CD14-positive monocyte (primary cell): Measurements from ENCODE around the gene TMEM45B. TPM values are rescaled to one million over a fixed set of nuclear protein-coding genes. Genes with fewer than 3 reads are reported as not detected.

Experiments used
- DNase-seq, 3 donors: peaks; one replicate each; pipeline ENCODE4 v3.0.0-alpha.2; 2011 to 2022
- H2AFZ ChIP-seq: 2 replicates; pipeline ENCODE4 v1.6.0; 2012; ENCODE audit warnings: mild to moderate bottlenecking, low read depth, low read length, inconsistent platforms; ENCODE audit not compliant: insufficient read depth, poor library complexity, severe bottlenecking
- H3K27ac ChIP-seq, 2 donors: 1 replicate in 1 of 2; 2 replicates in 1 of 2; pipeline ENCODE4 v1.5.1; 2012 to 2013; ENCODE audit warnings: low read length in 2 of 2, control low read depth in 1 of 2, inconsistent platforms in 1 of 2, low read depth in 1 of 2, mild to moderate bottlenecking in 1 of 2
- H3K27me3 ChIP-seq, 2 donors: one replicate each; pipeline versions ENCODE4 v1.6.0 to v1.6.1; 2011 to 2013; ENCODE audit warnings: low read length in 2 of 2; ENCODE audit not compliant: control insufficient read depth in 2 of 2, insufficient read depth in 2 of 2
- H3K36me3 ChIP-seq, 2 donors: replicated peaks in 1 of 2; 1 replicate in 1 of 2; 2 replicates in 1 of 2; pipeline versions ENCODE4 v1.5.1 to v1.6.1; 2012 to 2013; ENCODE audit warnings: low read length in 2 of 2, control low read depth in 1 of 2, inconsistent platforms in 1 of 2, mild to moderate bottlenecking in 1 of 2; ENCODE audit not compliant: insufficient read depth in 2 of 2, control insufficient read depth in 1 of 2
- H3K4me1 ChIP-seq, 2 donors: 1 replicate in 1 of 2; 2 replicates in 1 of 2; pipeline versions ENCODE4 v1.5.1 to v1.6.1; 2012 to 2013; ENCODE audit warnings: low read length in 2 of 2, control low read depth in 1 of 2, inconsistent platforms in 1 of 2, mild to moderate bottlenecking in 1 of 2, moderate library complexity in 1 of 2; ENCODE audit not compliant: insufficient read depth in 2 of 2, control insufficient read depth in 1 of 2
- H3K4me2 ChIP-seq: replicated peaks from 2 replicates; pipeline ENCODE3; 2012; ENCODE audit warnings: low read length, moderate library complexity, mild to moderate bottlenecking; ENCODE audit not compliant: poor library complexity, severe bottlenecking; ENCODE audit errors: extremely low read depth
- H3K4me3 ChIP-seq, 3 experiments: fragments of 200-600 bp in 1 of 3; sonication (generic) in 1 of 3; replicated peaks in 1 of 3; 1 replicate in 2 of 3; 2 replicates in 1 of 3; pipeline ENCODE4 v1.5.1; 2011 to 2013; ENCODE audit warnings: low read length in 3 of 3, mild to moderate bottlenecking in 3 of 3, control low read depth in 2 of 3, low read depth in 2 of 3, inconsistent platforms in 1 of 3, moderate library complexity in 1 of 3
- H3K79me2 ChIP-seq: 2 replicates; pipeline ENCODE4 v1.6.0; 2012; ENCODE audit warnings: mild to moderate bottlenecking, control low read depth, inconsistent platforms, low read length, moderate library complexity; ENCODE audit not compliant: insufficient read depth
- H3K9ac ChIP-seq: 2 replicates; pipeline ENCODE4 v1.6.0; 2017; ENCODE audit warnings: low read length, mild to moderate bottlenecking; ENCODE audit not compliant: insufficient read depth, poor library complexity, severe bottlenecking
- H3K9me3 ChIP-seq, 2 donors: replicated peaks in 1 of 2; 1 replicate in 1 of 2; 2 replicates in 1 of 2; pipeline versions ENCODE4 v1.5.1 to v1.6.1; 2012 to 2013; ENCODE audit warnings: low read length in 2 of 2, control low read depth in 1 of 2; ENCODE audit not compliant: control insufficient read depth in 1 of 2, insufficient read depth in 1 of 2
- H4K20me1 ChIP-seq: 2 replicates; pipeline ENCODE4 v1.6.0; 2012; ENCODE audit warnings: mild to moderate bottlenecking, low read length, control low read depth, moderate library complexity; ENCODE audit not compliant: insufficient read depth
- H3K27ac Mint-ChIP-seq, 7 donors: one replicate each; pipeline ENCODE4 v1.8.0; 2020; ENCODE audit warnings: mild to moderate bottlenecking in 7 of 7, mixed read lengths in 7 of 7, moderate library complexity in 6 of 7, inconsistent platforms in 2 of 7
- H3K27me3 Mint-ChIP-seq, 3 donors: one replicate each; pipeline ENCODE4 v1.8.0; 2021 to 2022; ENCODE audit warnings: low read depth in 3 of 3, mild to moderate bottlenecking in 3 of 3, mixed read lengths in 3 of 3, moderate library complexity in 3 of 3, inconsistent platforms in 1 of 3
- H3K36me3 Mint-ChIP-seq, 2 donors: one replicate each; pipeline ENCODE4 v1.8.0; 2020; ENCODE audit warnings: mixed read lengths in 2 of 2, inconsistent platforms in 1 of 2, mild to moderate bottlenecking in 1 of 2
- H3K4me1 Mint-ChIP-seq: one replicate; pipeline ENCODE4 v1.8.0; 2020; ENCODE audit warnings: mild to moderate bottlenecking, mixed read lengths
- H3K4me3 Mint-ChIP-seq, 2 donors: one replicate each; pipeline ENCODE4 v1.8.0; 2020; ENCODE audit warnings: mild to moderate bottlenecking in 2 of 2, mixed read lengths in 2 of 2, moderate library complexity in 1 of 2
- H3K9me3 Mint-ChIP-seq, 7 donors: one replicate each; pipeline ENCODE4 v1.8.0; 2020 to 2022; ENCODE audit warnings: mixed read lengths in 7 of 7, mild to moderate bottlenecking in 6 of 7, moderate library complexity in 6 of 7, inconsistent platforms in 2 of 7
- WGBS: methylation state at CpG from one replicate; pipeline ENCODE4 v1.1.5; 2013; ENCODE audit warnings: missing lambda C conversion rate; ENCODE audit not compliant: insufficient coverage; 5-methylcytosine and 5-hydroxymethylcytosine counted together
- intact Hi-C, 2 donors: fragments of 100-400 bp; cut with micrococcal nuclease; formaldehyde crosslinking; loops; one replicate each; pipeline versions ENCODE4 v1.15.0 to v1.15.1; 2023
- polyA plus RNA-seq, 3 donors: library from polyadenylated mRNA; depleted of rRNA in 1 of 3; unstranded in 2 of 3; stranded (reverse) in 1 of 3; fragments of 300-500 nt in 2 of 3; fragments of >200 nt in 1 of 3; fragmentation: Illumina TruSeq in 2 of 3; gene quantifications; 1 replicate in 2 of 3; 2 replicates in 1 of 3; pipeline ENCODE4 v1.2.3, GENCODE V29; 2012 to 2021
- TF ChIP-seq, protein P1 (sequence below): fragments of 200-600 bp; IDR thresholded peaks from one replicate; pipeline ENCODE4 v1.8.0; 2022; ENCODE audit warnings: antibody characterized with exemption, mild to moderate bottlenecking

TMEM45B gene
- polyA plus RNA-seq, 3 donors: 0.24 to 1.7 (median 0.56) TPM

- H3K27me3 Mint-ChIP-seq: peaks cover 0 to 4% (median 3%) of the 10 kb centered on the region in 3 donors
- H3K27ac ChIP-seq: no peak overlapping the region
- no peak for DNase-seq
- no peaks in the 10 kb centered on the region for H3K27me3 ChIP-seq
- H3K4me1 ChIP-seq: peaks cover 0 to 2% of the 10 kb centered on the region in 2 donors
- H3K36me3 Mint-ChIP-seq: peaks cover 0 to 2% of the 10 kb centered on the region in 2 donors
- no peaks in the 10 kb centered on the region for H3K9me3 ChIP-seq
- no peak overlapping the region for H3K4me3 Mint-ChIP-seq
- 43% methylated on average over 8 of the region's 10 CpGs for WGBS
- H3K4me2 ChIP-seq: no peak overlapping the region
- TF ChIP-seq, protein P1, sequence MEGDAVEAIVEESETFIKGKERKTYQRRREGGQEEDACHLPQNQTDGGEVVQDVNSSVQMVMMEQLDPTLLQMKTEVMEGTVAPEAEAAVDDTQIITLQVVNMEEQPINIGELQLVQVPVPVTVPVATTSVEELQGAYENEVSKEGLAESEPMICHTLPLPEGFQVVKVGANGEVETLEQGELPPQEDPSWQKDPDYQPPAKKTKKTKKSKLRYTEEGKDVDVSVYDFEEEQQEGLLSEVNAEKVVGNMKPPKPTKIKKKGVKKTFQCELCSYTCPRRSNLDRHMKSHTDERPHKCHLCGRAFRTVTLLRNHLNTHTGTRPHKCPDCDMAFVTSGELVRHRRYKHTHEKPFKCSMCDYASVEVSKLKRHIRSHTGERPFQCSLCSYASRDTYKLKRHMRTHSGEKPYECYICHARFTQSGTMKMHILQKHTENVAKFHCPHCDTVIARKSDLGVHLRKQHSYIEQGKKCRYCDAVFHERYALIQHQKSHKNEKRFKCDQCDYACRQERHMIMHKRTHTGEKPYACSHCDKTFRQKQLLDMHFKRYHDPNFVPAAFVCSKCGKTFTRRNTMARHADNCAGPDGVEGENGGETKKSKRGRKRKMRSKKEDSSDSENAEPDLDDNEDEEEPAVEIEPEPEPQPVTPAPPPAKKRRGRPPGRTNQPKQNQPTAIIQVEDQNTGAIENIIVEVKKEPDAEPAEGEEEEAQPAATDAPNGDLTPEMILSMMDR: no peak
- peak overlapping the region; percentile 44 for H2AFZ ChIP-seq
- H3K9ac ChIP-seq: no peak overlapping the region
- no peaks in the 10 kb centered on the region for H3K9me3 Mint-ChIP-seq
- intact Hi-C loops: no loop called here
- H3K4me3 ChIP-seq: no peak overlapping the region
- H3K27ac Mint-ChIP-seq: peak overlapping the region in 1 of 7 donors; percentile 61
- no peaks in the 10 kb centered on the region for H3K79me2 ChIP-seq
- peaks cover 0 to 4% of the 10 kb centered on the region in 2 donors for H3K36me3 ChIP-seq
- peaks cover 15% of the 10 kb centered on the region for H3K4me1 Mint-ChIP-seq
- H4K20me1 ChIP-seq: no peaks in the 10 kb centered on the region
Measured at GRCh38 chr11:129853518-129854231, 38.0 kb downstream of the TMEM45B start.

GRCh38 chr11:129854232-129854805, 38.7 kb downstream of the TMEM45B start:
- H3K4me2 ChIP-seq: no peak overlapping the region
- intact Hi-C loops: no loop called here

More at GRCh38 chr11:129854232-129854805, 38.7 kb downstream of the TMEM45B start:
- H3K4me1 Mint-ChIP-seq: peaks cover 15% of the 10 kb centered on the region
- H3K27me3 Mint-ChIP-seq: peaks cover 0 to 4% (median 3%) of the 10 kb centered on the region in 3 donors
- peak overlapping the region; percentile 44 for H2AFZ ChIP-seq
- H3K27ac Mint-ChIP-seq: no peak overlapping the region
- no peak overlapping the region for H3K4me3 ChIP-seq
- H3K9ac ChIP-seq: no peak overlapping the region
- H3K36me3 ChIP-seq: peaks cover 0 to 8% of the 10 kb centered on the region in 2 donors
- H3K27me3 ChIP-seq: no peaks in the 10 kb centered on the region
- H3K9me3 Mint-ChIP-seq: no peaks in the 10 kb centered on the region
- no peak overlapping the region for H3K4me3 Mint-ChIP-seq
- no peaks in the 10 kb centered on the region for H4K20me1 ChIP-seq
- TF ChIP-seq, protein P1: no peak
- peaks cover 2% of the 10 kb centered on the region in 2 donors for H3K36me3 Mint-ChIP-seq
- H3K79me2 ChIP-seq: no peaks in the 10 kb centered on the region
- DNase-seq: no peak
- H3K4me1 ChIP-seq: peaks cover 0 to 2% of the 10 kb centered on the region in 2 donors
- 99% methylated on average over 5 of the region's 7 CpGs for WGBS
- no peak overlapping the region for H3K27ac ChIP-seq
- H3K9me3 ChIP-seq: no peaks in the 10 kb centered on the region
